Tibial nerve (tissue), 4 donors: ENCODE measurements around the gene VDR. TPM values are rescaled to one million over a fixed set of nuclear protein-coding genes. Genes with fewer than 3 reads are reported as not detected.
"Not testable (repeated sequence)": the region's sequence is repeated elsewhere in the genome, so short reads cannot be mapped to it uniquely, and the experiment has no call there.

Experiments
- DNase-seq, 2 donors: peaks; one replicate each; pipeline ENCODE4 v3.0.0-alpha.2; 2019; ENCODE audit warnings: low spot score in 2 of 2
- H3K27ac ChIP-seq, 4 donors: fragments of 200-600 bp; sonication (generic) in 3 of 4; one replicate each; pipeline ENCODE4 v1.5.1; 2017 to 2019; ENCODE audit warnings: mild to moderate bottlenecking in 1 of 4
- H3K27me3 ChIP-seq, 2 donors: fragments of 200-600 bp; sonication (generic) in 1 of 2; one replicate each; pipeline versions ENCODE4 v1.5.1 to v1.6.0; 2017 to 2019
- H3K36me3 ChIP-seq, 3 donors: fragments of 200-600 bp; sonication (generic); one replicate each; pipeline ENCODE4 v1.5.1; 2018 to 2019
- H3K4me1 ChIP-seq, 4 donors: fragments of 200-600 bp; sonication (generic) in 3 of 4; one replicate each; pipeline ENCODE4 v1.5.1; 2017 to 2019
- H3K4me3 ChIP-seq, 4 donors: fragments of 200-600 bp; sonication (generic) in 3 of 4; one replicate each; pipeline ENCODE4 v1.5.1; 2017 to 2019; ENCODE audit warnings: mild to moderate bottlenecking in 1 of 4, moderate library complexity in 1 of 4
- H3K9me3 ChIP-seq, 4 donors: fragments of 200-600 bp; sonication (generic) in 3 of 4; one replicate each; pipeline ENCODE4 v1.5.1; 2017 to 2019
- EP300 ChIP-seq, 2 donors: sonication (generic); formaldehyde crosslinking; IDR thresholded peaks; one replicate each; pipeline ENCODE4 v1.6.1; 2017; ENCODE audit warnings: antibody characterized with exemption in 2 of 2, mild to moderate bottlenecking in 1 of 2
- POLR2A ChIP-seq, 2 donors: fragments of 450-650 bp; IDR thresholded peaks; one replicate each; pipeline ENCODE4 v1.6.1; 2017; ENCODE audit warnings: antibody characterized with exemption in 2 of 2, mild to moderate bottlenecking in 2 of 2, moderate library complexity in 2 of 2
- WGBS, 2 donors: methylation state at CpG; one replicate each; pipeline ENCODE4 v1.1.5; 2018; 5-methylcytosine and 5-hydroxymethylcytosine counted together
- total RNA-seq, 4 donors: library from RNA; depleted of rRNA; stranded (reverse); fragments of >200 nt; gene quantifications; one replicate each; pipeline ENCODE4 v1.1.0, GENCODE V29; 2016
- TF ChIP-seq, protein P1 (sequence below), 5 experiments: fragments of 200-600 bp in 3 of 5; fragments of 450-650 bp in 2 of 5; sonication (generic) in 3 of 5; IDR thresholded peaks; one replicate each; pipeline ENCODE4 v1.5.1; 2016 to 2019; ENCODE audit warnings: antibody characterized with exemption in 5 of 5, mild to moderate bottlenecking in 3 of 5, moderate library complexity in 2 of 5

The VDR gene
- total RNA-seq, 4 donors from 2014 or later = 0.78 to 6.6 (median 1.1) TPM

DNA sequence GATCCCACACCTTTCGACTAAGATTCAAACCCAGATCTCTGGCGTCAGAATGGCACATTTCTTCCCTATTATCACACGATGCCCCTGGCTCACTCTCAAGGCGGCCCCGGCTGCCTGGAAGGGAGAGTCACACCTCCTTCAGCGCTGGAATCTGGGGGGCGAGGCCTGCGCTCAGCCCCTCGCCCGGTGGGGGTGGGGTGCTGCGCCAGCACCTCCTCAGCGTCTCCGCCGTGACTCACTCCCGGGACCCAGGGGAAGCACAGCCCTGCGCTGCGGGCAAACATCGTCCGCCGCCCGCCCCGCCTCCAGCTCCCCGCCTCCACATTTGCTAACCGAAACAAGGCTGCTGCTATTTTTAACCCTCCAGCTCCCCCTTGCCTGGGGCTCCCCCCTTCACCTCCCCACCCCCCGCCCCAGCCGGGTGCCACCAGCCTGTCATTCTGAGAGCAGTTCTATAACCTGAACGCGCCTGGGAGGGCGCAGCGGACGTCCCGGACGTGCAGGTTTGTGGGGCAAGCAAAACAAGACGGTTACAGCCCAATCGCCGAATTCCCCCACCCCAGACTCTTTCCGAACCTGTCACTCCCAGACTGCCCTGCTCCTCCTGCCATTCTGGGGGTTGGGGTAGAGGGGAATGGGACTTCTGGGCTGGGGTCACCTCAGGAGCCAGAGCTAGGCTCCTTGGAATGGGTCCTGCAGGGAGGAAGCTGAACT, 91.8 kb downstream of the VDR start:
- peak overlapping the region; percentile 28 to 51 (median 32) for H3K4me3 ChIP-seq
- 1 to 6% methylated on average over 27 to 37 of the region's 37 CpGs for WGBS, 2 donors
- H3K9me3 ChIP-seq = no peaks in the 10 kb centered on the region
- H3K36me3 ChIP-seq = no peaks in the 10 kb centered on the region
- H3K4me1 ChIP-seq = peaks cover 6 to 100% (median 91%) of the 10 kb centered on the region in 4 donors
- peak; percentile 76 to 79 for DNase-seq
- TF ChIP-seq POLR2A (IDR thresholded peaks at IDR 0.05) (peak in 1 of 2 donors; percentile 48), EP300 (IDR thresholded peaks at IDR 0.05) (peak in 1 of 2 donors; percentile 73)
- TF ChIP-seq, protein P1, sequence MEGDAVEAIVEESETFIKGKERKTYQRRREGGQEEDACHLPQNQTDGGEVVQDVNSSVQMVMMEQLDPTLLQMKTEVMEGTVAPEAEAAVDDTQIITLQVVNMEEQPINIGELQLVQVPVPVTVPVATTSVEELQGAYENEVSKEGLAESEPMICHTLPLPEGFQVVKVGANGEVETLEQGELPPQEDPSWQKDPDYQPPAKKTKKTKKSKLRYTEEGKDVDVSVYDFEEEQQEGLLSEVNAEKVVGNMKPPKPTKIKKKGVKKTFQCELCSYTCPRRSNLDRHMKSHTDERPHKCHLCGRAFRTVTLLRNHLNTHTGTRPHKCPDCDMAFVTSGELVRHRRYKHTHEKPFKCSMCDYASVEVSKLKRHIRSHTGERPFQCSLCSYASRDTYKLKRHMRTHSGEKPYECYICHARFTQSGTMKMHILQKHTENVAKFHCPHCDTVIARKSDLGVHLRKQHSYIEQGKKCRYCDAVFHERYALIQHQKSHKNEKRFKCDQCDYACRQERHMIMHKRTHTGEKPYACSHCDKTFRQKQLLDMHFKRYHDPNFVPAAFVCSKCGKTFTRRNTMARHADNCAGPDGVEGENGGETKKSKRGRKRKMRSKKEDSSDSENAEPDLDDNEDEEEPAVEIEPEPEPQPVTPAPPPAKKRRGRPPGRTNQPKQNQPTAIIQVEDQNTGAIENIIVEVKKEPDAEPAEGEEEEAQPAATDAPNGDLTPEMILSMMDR (IDR thresholded peaks at IDR 0.05) = no peak
- no peaks in the 10 kb centered on the region for H3K27me3 ChIP-seq
- peak overlapping the region; percentile 96 to 99 (median 97) for H3K27ac ChIP-seq

DNA sequence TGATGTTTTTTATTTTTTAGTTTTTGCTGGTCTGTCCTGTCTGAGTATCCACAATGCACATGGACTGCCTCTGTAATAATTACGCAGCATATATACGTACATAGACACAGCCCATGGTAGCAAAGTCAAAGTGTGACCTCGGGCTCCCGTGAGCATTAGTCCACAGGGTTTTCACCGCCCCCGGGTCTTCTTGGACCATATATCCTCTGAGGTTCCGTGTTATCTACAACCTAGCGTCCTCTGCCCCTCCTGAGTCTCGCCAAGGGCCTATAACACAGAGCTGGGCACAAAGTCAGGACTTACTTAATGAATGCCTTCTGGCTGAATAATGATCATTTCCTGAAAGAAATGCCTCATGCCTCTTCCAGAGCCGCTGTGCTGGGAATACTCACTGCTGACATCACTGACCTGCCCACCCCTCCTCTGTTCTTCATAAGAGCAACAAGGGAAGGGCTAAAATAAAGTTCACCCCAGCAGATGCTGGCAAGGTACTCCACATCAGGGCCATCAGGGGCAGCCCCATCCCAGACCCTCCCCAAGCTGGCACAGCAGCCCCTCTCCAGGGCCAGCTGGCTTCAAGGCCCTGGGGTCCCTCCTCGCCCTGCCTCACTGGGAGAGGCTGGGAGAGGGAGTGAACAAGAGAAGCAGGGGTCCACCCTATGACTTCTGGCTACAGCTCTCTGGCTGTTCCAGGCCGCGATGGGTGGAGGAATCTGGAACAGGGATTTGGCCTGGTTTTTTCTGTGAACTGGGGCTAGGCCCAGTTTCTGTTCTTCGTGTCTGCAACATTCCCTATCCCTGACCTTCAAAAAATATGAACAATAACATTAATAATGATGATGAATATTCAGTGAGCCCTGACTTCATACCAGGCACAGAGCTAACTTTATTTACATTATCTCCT, 93.0 kb downstream of the VDR start:
- TF ChIP-seq EP300 (IDR thresholded peaks at IDR 0.05) (peak; percentile 41 to 78), POLR2A (IDR thresholded peaks at IDR 0.05) (peak in 1 of 2 donors; percentile 10)
- TF ChIP-seq, protein P1 (IDR thresholded peaks at IDR 0.05) = no peak
- Histone ChIP-seq H3K36me3 (no peaks in the 10 kb centered on the region), H3K4me3 (peak overlapping the region in 3 of 4 donors; percentile 9 to 51 (median 10)), H3K9me3 (no peaks in the 10 kb centered on the region), H3K4me1 (peaks cover 6 to 100% (median 92%) of the 10 kb centered on the region in 4 donors), H3K27me3 (no peaks in the 10 kb centered on the region), H3K27ac (peak overlapping the region; percentile 96 to 99 (median 97))
- peak; percentile 69 to 76 for DNase-seq
- 23% methylated on average over 14 of the region's 14 CpGs for WGBS, 2 donors

DNA sequence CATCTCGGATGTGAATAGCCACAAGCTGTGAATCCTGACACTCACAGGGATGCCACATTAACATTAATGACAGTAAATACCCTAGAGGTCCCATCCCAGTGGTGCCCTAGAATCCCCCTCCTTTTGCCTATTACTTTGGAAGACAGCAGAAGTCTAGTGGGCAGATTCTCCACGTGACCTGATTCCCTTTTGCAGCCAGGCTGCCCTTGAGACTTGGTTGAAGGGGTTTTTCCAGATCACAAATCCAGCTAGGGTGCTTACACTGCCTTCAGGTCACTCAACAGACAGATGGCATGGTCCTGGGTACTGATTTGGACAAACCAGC, 93.8 kb downstream of the VDR start:
- no peak for TF ChIP-seq POLR2A (IDR thresholded peaks at IDR 0.05)
- TF ChIP-seq EP300 (IDR thresholded peaks at IDR 0.05) = no peak
- TF ChIP-seq, protein P1 (IDR thresholded peaks at IDR 0.05) = no peak
- Histone ChIP-seq H3K9me3 (no peaks in the 10 kb centered on the region), H3K27ac (peak overlapping the region; percentile 96 to 99 (median 97)), H3K36me3 (no peaks in the 10 kb centered on the region), H3K4me1 (peaks cover 6 to 100% (median 91%) of the 10 kb centered on the region in 4 donors), H3K4me3 (no peak overlapping the region), H3K27me3 (no peaks in the 10 kb centered on the region)
- no peak for DNase-seq
- WGBS, 2 donors = 51 to 61% methylated on average over 2 of the region's 2 CpGs

DNA sequence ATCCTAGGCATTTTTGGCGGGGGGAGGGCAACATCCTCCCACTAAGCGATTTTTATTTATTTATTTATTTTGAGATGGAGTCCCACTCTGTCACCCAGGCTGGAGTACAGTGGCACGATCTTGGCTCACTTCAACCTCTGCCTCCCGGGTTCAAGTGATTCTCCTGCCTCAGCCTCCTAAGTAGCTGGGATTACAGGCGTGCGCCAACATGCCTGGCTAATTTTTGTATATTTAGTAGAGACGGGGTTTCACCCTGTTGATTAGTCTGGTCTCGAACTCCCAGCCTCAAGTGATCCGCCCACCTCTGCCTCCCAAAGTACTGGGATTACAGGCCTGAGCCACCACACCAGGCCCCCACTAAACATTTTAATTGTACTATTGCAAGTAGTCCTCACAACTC, 95.3 kb downstream of the VDR start:
- Histone ChIP-seq H3K4me1 (peaks cover 6 to 100% (median 94%) of the 10 kb centered on the region in 4 donors), H3K27ac (peak overlapping the region; percentile 11 to 99 (median 97))
- 86 to 91% methylated on average over 9 of the region's 9 CpGs for WGBS, 2 donors
- not testable (repeated sequence) for H3K9me3 ChIP-seq, DNase-seq, H3K27me3 ChIP-seq, H3K36me3 ChIP-seq, H3K4me3 ChIP-seq

DNA sequence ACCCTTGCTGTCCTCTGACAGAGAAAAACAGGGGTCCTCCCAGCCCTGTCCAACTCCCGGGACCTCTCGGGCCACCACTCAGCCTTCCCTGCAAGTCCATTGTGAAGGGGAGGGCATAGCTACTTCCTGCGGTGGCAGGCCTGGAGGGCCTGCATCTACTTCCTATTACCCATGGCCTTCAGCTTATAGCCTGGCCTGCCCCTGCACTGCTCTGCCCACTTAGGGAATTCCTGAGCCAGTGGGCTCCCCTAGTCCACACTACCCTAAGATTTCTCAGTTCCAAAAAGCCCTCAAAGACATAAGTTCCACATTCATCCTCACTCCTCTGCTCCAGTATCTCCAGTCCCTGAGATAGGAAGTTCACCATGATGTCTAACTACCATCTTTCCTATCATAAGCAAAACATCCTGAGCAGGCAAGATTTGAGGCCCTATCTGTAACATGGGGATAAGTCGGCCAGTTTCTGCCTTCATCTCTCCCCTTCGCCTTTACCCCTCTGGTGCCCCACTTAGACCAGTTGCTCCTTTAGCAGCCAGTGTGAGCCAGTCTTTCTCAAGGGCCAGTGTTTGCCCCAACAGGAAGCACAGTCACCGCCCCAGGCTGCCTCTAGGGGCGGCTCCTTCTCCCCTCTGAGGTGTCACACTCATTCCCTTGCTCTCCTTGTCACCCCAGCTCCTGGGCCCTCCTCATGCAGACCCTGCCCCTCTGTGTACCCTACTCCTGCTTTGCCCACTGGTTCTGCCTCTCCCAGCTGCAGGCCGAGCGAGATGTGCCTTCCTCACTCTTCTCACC, 96.0 kb downstream of the VDR start:
- 61 to 63% methylated on average over 8 to 9 of the region's 9 CpGs for WGBS, 2 donors
- peaks cover 0 to 3% (median 0%) of the 10 kb centered on the region in 3 donors for H3K36me3 ChIP-seq
- no peak for TF ChIP-seq POLR2A (IDR thresholded peaks at IDR 0.05)
- TF ChIP-seq, protein P1 (IDR thresholded peaks at IDR 0.05) = peak in 1 of 5 experiments; percentile 16
- no peak for TF ChIP-seq EP300 (IDR thresholded peaks at IDR 0.05)
- no peaks in the 10 kb centered on the region for H3K27me3 ChIP-seq
- no peak overlapping the region for H3K4me3 ChIP-seq
- no peak for DNase-seq
- peaks cover 9 to 100% (median 93%) of the 10 kb centered on the region in 4 donors for H3K4me1 ChIP-seq
- H3K27ac ChIP-seq = peak overlapping the region; percentile 11 to 99 (median 97)
- no peaks in the 10 kb centered on the region for H3K9me3 ChIP-seq
